Renal pelvis (tissue), 4 donors: Measurements from ENCODE around the gene SDK1. TPM values are rescaled to one million over a fixed set of nuclear protein-coding genes. Genes with fewer than 3 reads are reported as not detected.
A peak's percentile ranks its signal among the peaks of the same experiment; 100 is the strongest.
"Not testable (repeated sequence)": the region's sequence is repeated elsewhere in the genome, so short reads cannot be mapped to it uniquely, and the experiment has no call there.

Experiments used
- DNase-seq: peaks from one replicate; pipeline ENCODE4 v3.0.0-alpha.2; 2013
- polyA plus RNA-seq, 3 donors: library from polyadenylated mRNA; unstranded; fragments of 120-200 nt; gene quantifications; one replicate each; pipeline ENCODE4 v1.2.1, GENCODE V29; 2013; ENCODE audit not compliant: insufficient read length in 3 of 3

Gene SDK1
- polyA plus RNA-seq, 3 donors = 7.5 to 8.9 (median 8.4) TPM

DNA sequence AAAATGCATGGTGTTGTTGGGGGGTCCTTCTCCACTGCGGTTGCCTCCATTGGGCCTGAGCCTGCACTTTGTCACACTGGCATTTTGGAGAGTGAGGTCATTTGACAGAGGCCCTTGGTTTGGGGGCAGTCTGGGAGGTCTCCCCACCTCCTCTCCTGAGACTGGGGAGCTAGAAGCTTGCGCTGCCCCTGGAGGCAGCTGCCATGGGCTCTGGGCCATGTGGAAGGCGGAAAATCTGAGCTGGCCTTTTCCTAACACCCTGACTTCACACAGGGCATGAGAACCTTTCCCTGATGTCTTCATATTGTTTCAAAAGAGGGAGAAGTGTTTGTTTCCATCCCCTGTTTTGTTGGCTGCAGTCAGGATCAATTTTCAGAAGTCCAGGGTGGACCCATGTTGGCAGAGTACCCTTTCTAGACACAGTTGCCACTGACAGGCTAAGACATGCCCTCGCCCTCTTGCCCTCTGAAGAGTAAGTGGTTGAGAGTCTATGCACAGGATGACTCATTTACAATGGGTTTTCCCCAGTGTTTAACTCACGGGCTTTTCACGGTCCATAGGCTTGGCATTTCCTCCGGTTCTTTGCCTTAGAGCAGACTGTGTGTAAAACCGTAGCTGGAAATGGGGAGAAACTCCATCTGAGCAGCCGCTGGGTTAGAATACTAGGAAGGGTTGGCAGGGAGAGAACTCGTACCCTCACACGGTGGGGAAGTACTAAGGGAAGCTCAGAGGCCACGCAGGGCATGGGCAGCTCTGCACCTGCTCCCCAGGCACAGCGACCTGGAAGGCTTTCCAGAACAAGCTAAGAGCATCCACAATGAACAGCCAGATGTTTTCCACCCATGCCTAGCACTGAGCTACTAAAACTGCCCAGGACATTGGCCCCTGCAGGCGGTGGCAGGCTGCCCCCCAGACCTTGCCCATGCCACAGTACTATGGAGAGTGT, 655.0 kb downstream of the SDK1 start:
- DNase-seq = peak; percentile 60

- DNase-seq = no peak
Measured at GRCh38 chr7:3956949-3957348, 655.9 kb downstream of the SDK1 start.

DNA sequence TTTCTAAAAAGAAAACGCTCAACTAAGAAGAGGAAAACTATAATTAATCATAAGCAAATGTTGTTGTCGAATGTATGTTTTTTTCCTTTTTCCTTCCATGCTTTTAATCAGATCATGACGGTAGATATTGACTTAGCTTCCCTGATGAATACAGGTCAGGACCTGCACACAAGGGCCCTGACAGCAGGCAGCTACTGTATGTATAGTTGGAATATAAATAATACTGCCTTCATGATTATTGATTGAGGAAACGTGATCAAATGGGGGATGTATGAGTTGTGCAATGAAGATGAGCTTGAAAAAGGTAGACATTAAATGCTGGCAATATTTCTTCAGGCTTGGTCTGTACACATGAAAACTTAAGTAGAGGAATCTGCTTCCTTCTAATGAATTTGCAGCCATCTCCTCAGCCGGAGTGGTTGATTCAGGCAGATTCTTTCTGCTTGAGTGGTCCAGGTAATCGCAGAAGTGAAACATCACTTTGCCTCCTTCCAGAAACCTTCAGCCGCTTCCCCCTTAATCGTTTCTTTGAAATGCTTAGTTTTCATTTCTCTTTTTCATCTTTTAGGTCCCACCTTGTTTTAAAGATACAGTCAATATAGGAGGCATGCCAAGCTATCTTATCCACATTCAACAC, 656.5 kb downstream of the SDK1 start:
- no peak for DNase-seq

- DNase-seq = no peak
Measured at GRCh38 chr7:3958109-3958483, 657.0 kb downstream of the SDK1 start.

DNA sequence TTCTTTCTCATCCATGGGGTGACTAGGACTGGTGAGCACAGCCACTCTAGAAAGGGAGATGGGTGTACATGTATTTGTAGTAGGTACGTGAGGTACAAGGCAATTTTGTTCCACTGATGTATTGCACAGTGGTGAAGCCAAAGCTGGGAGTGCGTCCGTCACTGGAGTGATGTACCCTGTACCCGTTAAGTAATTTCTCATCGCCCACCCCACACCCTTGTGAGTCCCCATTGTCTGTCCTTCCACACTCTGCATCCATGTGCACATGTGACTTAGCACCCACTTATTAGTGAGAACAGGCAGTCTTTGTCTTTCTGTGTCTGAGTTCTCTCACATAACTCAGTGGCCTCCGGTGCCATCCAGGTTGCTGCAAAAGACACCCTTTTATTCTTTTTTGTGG, 658.3 kb downstream of the SDK1 start:
- DNase-seq = no peak

- DNase-seq = no peak
Measured at GRCh38 chr7:3960050-3960763, 659.2 kb downstream of the SDK1 start.

- DNase-seq = no peak
Measured at GRCh38 chr7:3960942-3961341, 659.9 kb downstream of the SDK1 start.

DNA sequence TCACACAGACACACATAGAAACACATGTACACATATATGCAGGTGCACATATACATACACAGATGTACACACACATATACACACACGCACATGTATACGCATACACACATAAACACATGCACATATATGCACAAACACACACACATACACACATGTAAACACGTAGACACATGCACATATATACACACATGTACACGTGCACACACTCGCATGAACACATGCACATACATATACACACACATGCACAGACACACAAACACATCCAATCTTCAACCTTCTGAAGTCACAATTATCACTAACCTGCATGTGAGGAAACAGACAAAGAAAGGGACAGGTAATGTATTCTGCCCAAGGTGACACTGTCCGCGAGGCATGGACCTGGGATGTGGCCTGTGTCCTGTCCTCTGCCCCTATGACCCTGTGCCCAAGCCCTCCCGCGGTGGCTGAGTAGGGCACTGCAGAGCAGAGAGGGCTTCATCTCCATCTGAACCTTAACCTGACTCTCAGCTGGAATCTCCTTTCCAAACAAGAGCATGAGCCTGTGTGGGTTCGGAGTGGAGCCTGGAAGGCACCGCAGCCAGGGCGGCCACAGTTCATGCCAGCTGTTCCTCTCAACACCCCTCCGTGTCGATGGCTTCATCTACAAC, 660.9 kb downstream of the SDK1 start:
- DNase-seq = no peak

GRCh38 chr7:3963768-3964167, 662.7 kb downstream of the SDK1 start:
- DNase-seq = not testable (repeated sequence)

DNA sequence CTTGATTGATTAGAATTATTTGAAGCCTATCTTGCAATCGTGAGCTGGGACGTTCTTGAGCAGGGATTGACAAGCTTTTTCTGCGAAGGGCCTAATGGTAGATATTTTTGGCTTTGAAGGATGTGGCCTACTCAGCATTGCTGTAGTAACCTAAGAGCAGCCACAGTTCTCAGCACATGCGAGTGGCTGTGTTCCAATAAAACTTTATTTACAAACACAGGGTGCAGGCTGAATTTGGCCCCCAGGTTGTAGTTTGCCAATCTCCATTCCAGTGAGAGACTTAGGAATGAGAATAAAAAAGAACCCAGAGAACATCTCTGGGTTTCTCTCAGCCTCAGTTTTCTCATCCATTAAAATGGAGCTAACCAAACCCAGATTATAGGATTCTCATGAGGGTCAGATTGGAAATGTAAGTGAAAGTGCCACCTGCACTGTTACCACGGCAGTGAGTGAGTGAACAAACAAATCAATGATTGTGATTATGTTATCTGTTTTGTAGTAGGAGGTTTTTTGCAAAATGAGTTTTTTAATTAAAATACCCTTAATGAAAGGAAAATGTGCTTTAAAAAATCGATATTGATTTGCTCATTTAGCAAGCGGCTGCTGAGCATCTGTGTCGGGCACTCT, 664.0 kb downstream of the SDK1 start:
- no peak for DNase-seq

GRCh38 chr7:3965794-3966395, 664.8 kb downstream of the SDK1 start:
- DNase-seq = no peak

GRCh38 chr7:3968234-3968633, 667.2 kb downstream of the SDK1 start:
- DNase-seq = no peak

- DNase-seq = no peak
Measured at GRCh38 chr7:3969286-3969685, 668.2 kb downstream of the SDK1 start.

DNA sequence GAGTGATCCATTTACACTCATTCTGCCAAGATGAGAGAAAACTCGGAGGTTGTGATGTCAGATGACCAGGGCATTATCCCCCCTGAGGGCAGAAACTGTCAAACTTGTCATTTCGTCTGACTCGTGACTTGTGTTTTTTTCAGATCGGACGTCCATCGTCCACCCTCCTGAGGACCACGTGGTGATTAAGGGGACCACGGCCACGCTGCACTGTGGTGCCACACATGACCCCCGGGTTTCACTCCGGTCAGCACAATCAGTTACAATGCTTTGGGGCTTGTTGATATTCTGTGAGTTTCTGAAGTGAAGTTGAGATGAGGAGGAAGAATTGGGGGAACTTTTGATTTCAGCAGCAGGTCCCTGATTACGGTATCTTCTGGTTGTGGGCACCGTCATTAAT, 670.3 kb downstream of the SDK1 start:
- DNase-seq = no peak

- no peak for DNase-seq
Measured at GRCh38 chr7:3973264-3973663, 672.2 kb downstream of the SDK1 start.

GRCh38 chr7:3974329-3974728, 673.3 kb downstream of the SDK1 start:
- no peak for DNase-seq

- no peak for DNase-seq
Measured at GRCh38 chr7:3975371-3975770, 674.3 kb downstream of the SDK1 start.

GRCh38 chr7:3977391-3977790, 676.3 kb downstream of the SDK1 start:
- no peak for DNase-seq

DNA sequence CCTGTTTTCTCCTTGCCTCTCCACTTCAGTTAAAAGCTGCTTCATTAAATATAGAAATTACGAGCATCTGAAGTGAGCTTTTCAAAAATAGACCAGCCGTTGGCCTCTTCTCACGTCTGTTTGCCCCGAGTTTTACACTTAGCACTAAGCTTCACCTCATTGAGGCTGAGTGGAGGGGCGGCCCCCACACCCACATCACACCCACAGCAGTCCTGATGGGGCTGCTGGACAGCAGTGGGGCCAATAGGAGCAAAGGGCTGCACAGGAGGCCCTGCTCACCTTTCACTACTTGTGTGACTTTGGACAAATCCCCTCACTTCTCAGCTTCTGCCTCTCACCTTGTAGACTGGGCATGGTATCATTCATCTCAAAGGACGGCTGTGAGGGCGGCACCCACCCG, 677.8 kb downstream of the SDK1 start:
- no peak for DNase-seq

GRCh38 chr7:3979611-3980299, 678.7 kb downstream of the SDK1 start:
- no peak for DNase-seq

DNA sequence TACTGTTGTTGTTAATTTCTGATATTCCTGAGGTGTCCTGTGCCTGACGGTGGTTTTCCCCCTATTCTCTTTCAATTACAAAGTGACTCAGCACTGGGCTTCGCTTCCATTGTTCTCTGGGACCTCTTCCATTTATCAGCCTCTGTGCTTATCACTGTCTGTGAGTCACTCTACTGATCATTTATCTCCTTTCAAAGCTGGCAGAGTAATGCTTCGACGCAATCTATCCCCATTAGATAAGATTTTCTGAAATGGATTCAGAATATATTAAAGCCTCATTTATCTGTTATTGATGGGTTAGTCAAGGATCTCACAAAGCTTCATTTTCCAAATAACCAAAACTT, 679.2 kb downstream of the SDK1 start:
- DNase-seq = no peak
